PFSK-1 (cell line): ENCODE results near the gene PPFIA4.

Experiments used
- FOXP2 ChIP-seq: optimal IDR thresholded peaks from 2 replicates; pipeline ENCODE3; 2011; ENCODE audit warnings: borderline replicate concordance, control low read depth, inconsistent platforms; ENCODE audit not compliant: insufficient read depth; ENCODE audit errors: extremely low read length, extremely low read depth
- POLR2AphosphoS5 ChIP-seq: IDR thresholded peaks from 2 replicates; pipeline ENCODE4 v1.6.1; 2012; ENCODE audit warnings: low read depth, mild to moderate bottlenecking, control low read depth, low read length, moderate library complexity
- REST ChIP-seq, 2 experiments: IDR thresholded peaks; 2 replicates each; pipeline versions ENCODE4 v1.6.1 to v1.8.0; 2011 to 2012; ENCODE audit warnings: low read depth in 2 of 2, low read length in 2 of 2, control low read depth in 1 of 2, inconsistent platforms in 1 of 2, mild to moderate bottlenecking in 1 of 2, moderate library complexity in 1 of 2; ENCODE audit not compliant: insufficient read depth in 1 of 2
- SIN3A ChIP-seq: IDR thresholded peaks from 2 replicates; pipeline ENCODE4 v1.6.1; 2012; ENCODE audit warnings: mild to moderate bottlenecking, low read length, moderate library complexity, borderline replicate concordance; ENCODE audit not compliant: insufficient read depth
- TAF1 ChIP-seq: IDR thresholded peaks from 2 replicates; pipeline ENCODE4 v1.6.1; 2012; ENCODE audit warnings: low read length, control low read depth, borderline replicate concordance; ENCODE audit not compliant: insufficient read depth

The PPFIA4 gene

GRCh38 chr1:203031467-203031866 lies 5.2 kb downstream of the PPFIA4 start:
- TF ChIP-seq FOXP2 (no peak), POLR2AphosphoS5 (no peak), REST (IDR thresholded peaks at IDR 0.05; ENCODE audit: insufficient read depth in 1 of 2, low read depth in 2 of 2, low read length in 2 of 2) (no peak)

- TF ChIP-seq SIN3A (no peak), TAF1 (no peak), REST (IDR thresholded peaks at IDR 0.05; ENCODE audit: insufficient read depth in 1 of 2, low read depth in 2 of 2, low read length in 2 of 2) (no peak), POLR2AphosphoS5 (no peak), FOXP2 (no peak)
Observed at GRCh38 chr1:203033287-203033686, 7.0 kb downstream of the PPFIA4 start.

- TF ChIP-seq SIN3A (no peak), FOXP2 (no peak), TAF1 (no peak), REST (IDR thresholded peaks at IDR 0.05; ENCODE audit: insufficient read depth in 1 of 2, low read depth in 2 of 2, low read length in 2 of 2) (no peak), POLR2AphosphoS5 (no peak)
Observed at GRCh38 chr1:203033917-203034316, 7.6 kb downstream of the PPFIA4 start.

DNA sequence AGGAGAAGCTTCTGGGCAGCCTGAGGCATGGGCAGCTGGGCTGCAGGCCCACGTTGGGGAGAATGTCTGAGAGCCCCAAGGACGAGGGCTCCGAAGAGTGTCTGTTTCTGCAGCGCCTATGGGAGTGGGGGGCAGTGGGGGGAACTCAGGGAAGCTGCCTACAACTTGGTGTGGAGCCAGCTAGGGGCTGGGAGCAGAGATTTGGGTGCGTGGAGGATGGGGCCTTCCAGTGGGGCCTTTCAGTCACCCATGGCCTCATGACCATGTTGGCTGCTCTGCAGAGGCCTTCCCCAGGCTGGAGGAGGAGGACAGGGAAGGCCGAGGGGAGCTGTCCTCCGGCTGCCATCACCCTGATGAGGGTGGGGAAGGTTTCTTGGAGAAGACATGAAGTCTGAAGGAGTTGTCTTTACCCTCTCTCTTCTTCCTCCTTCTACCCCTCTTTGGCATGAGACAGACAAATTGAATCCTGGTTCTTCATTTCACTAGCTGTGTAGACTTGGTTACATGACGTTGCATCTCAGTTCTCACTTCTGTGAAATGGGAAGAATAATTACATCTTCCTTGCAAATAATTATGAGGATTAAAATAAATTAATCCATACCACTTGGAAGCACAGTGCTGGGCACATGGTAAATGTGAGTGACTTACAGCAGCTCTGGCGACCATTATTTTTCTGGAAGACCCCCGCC lies 8.3 kb downstream of the PPFIA4 start:
- no peak for TF ChIP-seq SIN3A
- no peak for TF ChIP-seq POLR2AphosphoS5
- TF ChIP-seq TAF1, result no peak
- no peak for TF ChIP-seq REST (IDR thresholded peaks at IDR 0.05; ENCODE audit: insufficient read depth in 1 of 2, low read depth in 2 of 2, low read length in 2 of 2)
- no peak for TF ChIP-seq FOXP2
